ENCODE measurements around the gene SEPTIN5. TPM values are rescaled to one million over a fixed set of nuclear protein-coding genes. Genes with fewer than 3 reads are reported as not detected.
A peak's percentile ranks its signal among the peaks of the same experiment; 100 is the strongest.

SEPTIN5 gene
- polyA plus RNA-seq, 1 of the 3 experiments (the other 2 are of a cell fraction): 14.0 TPM

GRCh38 chr22:19730198-19730597, 15.9 kb downstream of the SEPTIN5 start:
- Histone ChIP-seq H4K20me1 (ENCODE audit: insufficient read depth) (no peaks in the 10 kb centered on the region), H3K9me3 (no peaks in the 10 kb centered on the region), H3K27ac (ENCODE audit: low read depth in 2 of 2, low read length in 1 of 2) (no peak overlapping the region), H2AFZ (ENCODE audit: low read depth) (peak overlapping the region; percentile 95), H3K9me2 (no peaks in the 10 kb centered on the region), H3K27me3 (ENCODE audit: insufficient read depth) (no peaks in the 10 kb centered on the region), H3K36me3 (replicated peaks in 1 of 2; ENCODE audit: control insufficient read depth in 1 of 2, insufficient read depth in 2 of 2, low read length in 1 of 2) (no peaks in the 10 kb centered on the region), H3F3A (replicated peaks; ENCODE audit: insufficient read depth) (no peaks in the 10 kb centered on the region), H3K4me1 (ENCODE audit: control insufficient read depth in 1 of 2, insufficient read depth in 2 of 2, low read depth in 1 of 2, low read length in 1 of 2) (peaks cover 0 to 26% of the 10 kb centered on the region in 2 experiments; a peak in 1 of 4 replicates), H3K4me2 (peak overlapping the region; percentile 95; the same call in 1 of the 2 replicates), H3K4me3 (ENCODE audit: low read depth in 2 of 2, low read length in 1 of 2) (no peak overlapping the region), H3K79me2 (ENCODE audit: insufficient read depth) (no peaks in the 10 kb centered on the region), H3K9ac (peak overlapping the region; percentile 66)
- ChIA-PET CTCF (interaction anchor here (0.5 to 5.9 kb wide), 85 partner anchors 9 to 584 kb away, joined by 3 to 297 read pairs (median 6); partner anchors contain the start of genes COMT, GNB1L, RTL10 and TXNRD2), POLR2A (interaction anchor here (0.6 to 1.3 kb wide), 4 partner anchors 147 to 180 kb away, joined by 3 to 10 read pairs (median 4); no protein-coding TSS in a partner anchor)
- TF ChIP-seq POLR2AphosphoS5 (IDR thresholded peaks at IDR 0.05; ENCODE audit: low read depth, low read length) (no peak), MXI1 (IDR thresholded peaks at IDR 0.05; ENCODE audit: low read depth, low read length) (no peak), EP300 (IDR thresholded peaks at IDR 0.05; ENCODE audit: borderline replicate concordance in 1 of 2, low read depth in 1 of 2, low read length in 1 of 2) (no peak), JUND (IDR thresholded peaks at IDR 0.05) (no peak), RFX5 (IDR thresholded peaks at IDR 0.05; ENCODE audit: low read length) (no peak), RAD21 (IDR thresholded peaks at IDR 0.05; ENCODE audit: low read length) (no peak), NRF1 (IDR thresholded peaks at IDR 0.05; ENCODE audit: low read depth, low read length) (no peak), TCF12 (IDR thresholded peaks at IDR 0.05) (no peak), GABPA (IDR thresholded peaks at IDR 0.05; ENCODE audit: low read depth) (no peak), TEAD4 (IDR thresholded peaks at IDR 0.05; ENCODE audit: borderline replicate concordance, insufficient read depth) (no peak)
- WGBS (ENCODE audit: low lambda C conversion rate): 93% methylated on average over 6 of the region's 8 CpGs
- no peak for DNase-seq

- 4% methylated on average over 26 of the region's 48 CpGs for WGBS (ENCODE audit: low lambda C conversion rate)
- H3K4me1 ChIP-seq (ENCODE audit: control insufficient read depth in 1 of 2, insufficient read depth in 2 of 2, low read depth in 1 of 2, low read length in 1 of 2): peaks cover 0 to 26% of the 10 kb centered on the region in 2 experiments; a peak in 1 of 4 replicates
- peak; percentile 91 for TF ChIP-seq CTCF (IDR thresholded peaks at IDR 0.05)
- TF ChIP-seq PBX3 (IDR thresholded peaks at IDR 0.05): no peak
- peak; percentile 97 for TF ChIP-seq RAD21 (IDR thresholded peaks at IDR 0.05; ENCODE audit: low read length)
- peak; percentile 37; the same call in 1 of the 2 replicates for TF ChIP-seq GATA2 (CRISPR knock-in tag; IDR thresholded peaks at IDR 0.05)
- no peak for TF ChIP-seq USF2 (IDR thresholded peaks at IDR 0.05; ENCODE audit: borderline replicate concordance, low read depth, low read length)
- TF ChIP-seq MXI1 (IDR thresholded peaks at IDR 0.05; ENCODE audit: low read depth, low read length): peak; percentile 71
- TF ChIP-seq FOXM1 (IDR thresholded peaks at IDR 0.05; ENCODE audit: low read depth): no peak
- 0 out of 2 replicates have a peak, but pooled peaks have one; percentile 15 for TF ChIP-seq NRF1 (IDR thresholded peaks at IDR 0.05; ENCODE audit: low read depth, low read length)
- peak; percentile 99 for TF ChIP-seq SMC3 (IDR thresholded peaks at IDR 0.05; ENCODE audit: low read depth, low read length)
- H3K9me3 ChIP-seq: no peaks in the 10 kb centered on the region
- H3K9ac ChIP-seq: peak overlapping the region; percentile 66
- no peaks in the 10 kb centered on the region for H3K27me3 ChIP-seq (ENCODE audit: insufficient read depth)
- no peaks in the 10 kb centered on the region for H3F3A ChIP-seq (replicated peaks; ENCODE audit: insufficient read depth)
- H3K36me3 ChIP-seq (replicated peaks in 1 of 2; ENCODE audit: control insufficient read depth in 1 of 2, insufficient read depth in 2 of 2, low read length in 1 of 2): no peaks in the 10 kb centered on the region
- ChIA-PET CTCF (interaction anchor here (0.5 to 5.9 kb wide), 89 partner anchors 10 to 584 kb away, joined by 3 to 297 read pairs (median 6); partner anchors contain the start of genes COMT, GNB1L, RTL10 and TBX1), POLR2A (interaction anchor here (0.6 to 1.3 kb wide), 4 partner anchors 146 to 180 kb away, joined by 3 to 10 read pairs (median 4); no protein-coding TSS in a partner anchor)
- peak; percentile 96 for DNase-seq
- no peaks in the 10 kb centered on the region for H4K20me1 ChIP-seq (ENCODE audit: insufficient read depth)
- H3K27ac ChIP-seq (ENCODE audit: low read depth in 2 of 2, low read length in 1 of 2): no peak overlapping the region
- H3K4me2 ChIP-seq: peak overlapping the region; percentile 95
- H3K9me2 ChIP-seq: no peaks in the 10 kb centered on the region
- H3K4me3 ChIP-seq (ENCODE audit: low read depth in 2 of 2, low read length in 1 of 2): peak overlapping the region; percentile 47 to 65; a peak in 3 of 4 replicates
- no peaks in the 10 kb centered on the region for H3K79me2 ChIP-seq (ENCODE audit: insufficient read depth)
- H2AFZ ChIP-seq (ENCODE audit: low read depth): peak overlapping the region; percentile 95
Measured at GRCh38 chr22:19730655-19731360, 16.5 kb downstream of the SEPTIN5 start.
